HG03571 (cell line): ENCODE data around the gene EPHA4.
"Not testable (repeated sequence)": the region's sequence is repeated elsewhere in the genome, so short reads cannot be mapped to it uniquely, and the experiment has no call there.

Experiments
- ATAC-seq: cut with Tn5 transposase; IDR thresholded peaks from one replicate; pipeline ENCODE4 v1.9.1; 2021; ENCODE audit not compliant: unreplicated experiment

Gene EPHA4

GRCh38 chr2:221541131-221541735, 30.9 kb downstream of the EPHA4 start:
- ATAC-seq: no peak

GRCh38 chr2:221539246-221539645, 32.9 kb downstream of the EPHA4 start:
- no peak for ATAC-seq

GRCh38 chr2:221535824-221536223, 36.3 kb downstream of the EPHA4 start:
- no peak for ATAC-seq

- no peak for ATAC-seq
These were observed 38.8 kb downstream of the EPHA4 start for GRCh38 chr2:221533299-221533698.

- ATAC-seq: no peak
These were observed 39.5 kb downstream of the EPHA4 start for GRCh38 chr2:221532641-221533040.

GRCh38 chr2:221530653-221531037, 41.5 kb downstream of the EPHA4 start:
- ATAC-seq: no peak

GRCh38 chr2:221529943-221530652, 42.0 kb downstream of the EPHA4 start:
- no peak for ATAC-seq

- no peak for ATAC-seq
These were observed 42.7 kb downstream of the EPHA4 start for GRCh38 chr2:221529177-221529942.

GRCh38 chr2:221527776-221528309, 44.3 kb downstream of the EPHA4 start:
- no peak for ATAC-seq

- ATAC-seq: no peak
These were observed 47.9 kb downstream of the EPHA4 start for GRCh38 chr2:221524158-221524557.

- ATAC-seq: no peak
These were observed 50.8 kb downstream of the EPHA4 start for GRCh38 chr2:221521233-221521845.

GRCh38 chr2:221518935-221519625, 53.0 kb downstream of the EPHA4 start:
- ATAC-seq: no peak

GRCh38 chr2:221518201-221518934, 53.7 kb downstream of the EPHA4 start:
- peak; percentile 46 for ATAC-seq

- peak; percentile 96 for ATAC-seq
These were observed 54.4 kb downstream of the EPHA4 start for GRCh38 chr2:221517696-221518151.

- no peak for ATAC-seq
These were observed 54.9 kb downstream of the EPHA4 start for GRCh38 chr2:221517146-221517695.

GRCh38 chr2:221515864-221516263, 56.2 kb downstream of the EPHA4 start:
- no peak for ATAC-seq

- ATAC-seq: no peak
These were observed 57.6 kb downstream of the EPHA4 start for GRCh38 chr2:221514305-221515040.

- no peak for ATAC-seq
These were observed 58.9 kb downstream of the EPHA4 start for GRCh38 chr2:221513232-221513631.

GRCh38 chr2:221511325-221511724, 60.8 kb downstream of the EPHA4 start:
- ATAC-seq: not testable (repeated sequence)
